Mucosa of descending colon (tissue), 3 donors: ENCODE results near the gene SHROOM2. TPM values are rescaled to one million over a fixed set of nuclear protein-coding genes. Genes with fewer than 3 reads are reported as not detected.

Experiments
- ATAC-seq: fragments of 200-7000 bp; cut with Tn5 transposase; one replicate; pipeline ENCODE4 v1.9.1; 2020; ENCODE audit warnings: mild to moderate bottlenecking, moderate library complexity
- DNase-seq, 3 donors: peaks; one replicate each; pipeline ENCODE4 v3.0.0-alpha.2; 2020
- H3K36me3 ChIP-seq: fragments of 200-600 bp; one replicate; pipeline ENCODE4 v1.8.0; 2021; ENCODE audit warnings: low read depth, mild to moderate bottlenecking
- H3K4me1 ChIP-seq: fragments of 200-600 bp; one replicate; pipeline ENCODE4 v1.8.0; 2021; ENCODE audit warnings: low read depth, mild to moderate bottlenecking
- H3K4me3 ChIP-seq: fragments of 200-600 bp; one replicate; pipeline ENCODE4 v1.8.0; 2021; ENCODE audit warnings: mild to moderate bottlenecking
- H3K9me3 ChIP-seq: fragments of 200-600 bp; one replicate; pipeline ENCODE4 v1.8.0; 2021; ENCODE audit warnings: mild to moderate bottlenecking
- CTCF ChIP-seq: fragments of 200-600 bp; IDR thresholded peaks from one replicate; pipeline ENCODE4 v1.8.0; 2022; ENCODE audit warnings: antibody characterized with exemption, mild to moderate bottlenecking
- intact Hi-C, 2 donors: fragments of 100-400 bp; cut with DNase I in 1 of 2; cut with micrococcal nuclease in 1 of 2; formaldehyde crosslinking; loops; one replicate each; pipeline versions ENCODE4 v1.11.0 to v1.11.1; 2022; cut with DNase I, micrococcal nuclease
- total RNA-seq, 3 donors: library from RNA; stranded (reverse); fragmentation: NEBNext Ultra II Directional in 2 of 3; extraction: Animal tissue kit (Norgen Biotek cat#: 25700) in 2 of 3; gene quantifications; one replicate each; pipeline versions ENCODE4 v1.2.1 to v1.2.4, GENCODE V29; 2021 to 2023
- donor health status: DM: no; HTN: no; CAD: no; lungs with moderate emphysema.
- donor health status: DM: no; HTN: no; CAD: no.
- donor health status: DM: no; HTN: yes; CAD: no.

The SHROOM2 gene
- total RNA-seq, 3 donors from 2014 or later: 1.2 to 11.5 (median 5.1) TPM

- TF ChIP-seq CTCF: no peak
- H3K36me3 ChIP-seq: no peaks in the 10 kb centered on the region
- ATAC-seq (no peak), DNase-seq (no peak)
- intact Hi-C loops: no loop called here
- H3K9me3 ChIP-seq: no peaks in the 10 kb centered on the region
- H3K4me1 ChIP-seq: no peaks in the 10 kb centered on the region
- H3K4me3 ChIP-seq: no peak overlapping the region
These were observed 205.8 kb downstream of the SHROOM2 start for GRCh38 chrX:9992061-9992460.

- Histone ChIP-seq H3K4me3 (no peak overlapping the region), H3K4me1 (no peaks in the 10 kb centered on the region), H3K9me3 (no peaks in the 10 kb centered on the region), H3K36me3 (no peaks in the 10 kb centered on the region)
- ATAC-seq (no peak), DNase-seq (no peak)
- no peak for TF ChIP-seq CTCF
- intact Hi-C loops: no loop called here
These were observed 206.5 kb downstream of the SHROOM2 start for GRCh38 chrX:9992724-9993123.

- Histone ChIP-seq H3K36me3 (no peaks in the 10 kb centered on the region), H3K9me3 (no peaks in the 10 kb centered on the region), H3K4me1 (no peaks in the 10 kb centered on the region), H3K4me3 (no peak overlapping the region)
- ATAC-seq (peak; percentile 98), DNase-seq (peak; percentile 80 to 86 (median 83))
- TF ChIP-seq CTCF: peak; percentile 73
- intact Hi-C loops: loop anchor here (5.0 kb wide), 1 partner anchor 121 kb away; no protein-coding TSS in a partner anchor
These were observed 209.7 kb downstream of the SHROOM2 start for GRCh38 chrX:9995855-9996339.

GRCh38 chrX:9997041-9997440, 210.8 kb downstream of the SHROOM2 start:
- Histone ChIP-seq H3K36me3 (no peaks in the 10 kb centered on the region), H3K4me1 (no peaks in the 10 kb centered on the region), H3K4me3 (no peak overlapping the region), H3K9me3 (no peaks in the 10 kb centered on the region)
- ATAC-seq (no peak), DNase-seq (no peak)
- no peak for TF ChIP-seq CTCF
- intact Hi-C loops: loop anchor here (5.0 kb wide), 1 partner anchor 120 kb away; no protein-coding TSS in a partner anchor

GRCh38 chrX:9997524-9997923, 211.3 kb downstream of the SHROOM2 start:
- intact Hi-C loops: loop anchor here (5.0 kb wide), 1 partner anchor 120 kb away; no protein-coding TSS in a partner anchor
- ATAC-seq (no peak), DNase-seq (no peak)

More at GRCh38 chrX:9997524-9997923, 211.3 kb downstream of the SHROOM2 start:
- Histone ChIP-seq H3K4me3 (no peak overlapping the region), H3K4me1 (no peaks in the 10 kb centered on the region), H3K36me3 (no peaks in the 10 kb centered on the region), H3K9me3 (no peaks in the 10 kb centered on the region)
- TF ChIP-seq CTCF: no peak

Other genes with a start within 250 kb of the SHROOM2 start
- under 1 TPM; 0.39 to 0.93 (median 0.41) TPM for gene GPR143, start 20.6 kb upstream of the SHROOM2 start, total RNA-seq
- gene CLDN34, start 180.9 kb downstream of the SHROOM2 start, total RNA-seq: under 1 TPM in 1 of 3 donors, not detected in 2; 0.49 TPM